Measurements from ENCODE around the gene PRPF40A.

Gene PRPF40A

DNA sequence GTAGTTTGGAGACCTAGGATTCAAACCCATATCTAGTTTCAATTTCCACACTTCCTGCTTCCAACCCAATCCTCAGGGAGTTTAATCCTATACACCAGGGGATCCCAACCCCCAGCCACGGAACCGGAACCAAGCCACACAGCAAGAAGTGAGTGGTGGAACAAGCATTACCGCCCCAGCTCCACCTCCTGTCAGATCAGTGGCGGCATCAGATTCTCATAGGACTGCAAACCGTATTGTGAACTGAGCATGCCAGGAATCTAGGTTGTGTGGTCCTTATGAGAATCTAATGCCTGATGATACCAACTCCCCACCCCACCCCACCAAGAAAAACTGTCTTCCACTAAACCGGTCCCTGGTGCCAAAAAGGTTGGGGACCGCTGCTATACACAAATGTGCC lies 52.5 kb downstream of the PRPF40A start:
- DNase-seq (ENCODE audit: low read depth in 1 of 2, low spot score in 1 of 2): no peak
- no peak overlapping the region for H3K27ac ChIP-seq (replicated peaks)

DNA sequence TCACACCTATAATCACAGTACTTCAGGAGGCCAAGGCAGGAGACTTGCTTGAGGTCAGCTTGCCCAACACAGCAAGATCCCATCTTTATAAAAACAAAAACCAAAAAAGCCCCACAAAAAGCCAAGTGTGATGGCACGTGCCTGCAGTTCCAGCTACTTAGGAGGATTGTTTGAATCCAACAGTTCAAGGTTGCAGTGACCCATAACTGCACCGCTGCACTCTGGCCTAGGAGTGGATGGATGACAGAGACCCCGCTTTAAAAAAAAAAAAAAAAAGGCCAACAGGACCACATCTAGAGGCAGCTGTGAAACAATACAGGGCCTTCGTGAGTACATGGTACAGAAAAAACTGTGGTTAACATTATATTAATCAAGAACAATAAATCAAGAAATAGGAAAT lies 56.2 kb downstream of the PRPF40A start:
- H3K27ac ChIP-seq (replicated peaks): no peak overlapping the region
- TF ChIP-seq POLR2AphosphoS5 (IDR thresholded peaks at IDR 0.05; ENCODE audit: low read depth) (no peak), GABPA (IDR thresholded peaks at IDR 0.05; ENCODE audit: low read depth) (no peak)
- TF ChIP-seq, protein P1, sequence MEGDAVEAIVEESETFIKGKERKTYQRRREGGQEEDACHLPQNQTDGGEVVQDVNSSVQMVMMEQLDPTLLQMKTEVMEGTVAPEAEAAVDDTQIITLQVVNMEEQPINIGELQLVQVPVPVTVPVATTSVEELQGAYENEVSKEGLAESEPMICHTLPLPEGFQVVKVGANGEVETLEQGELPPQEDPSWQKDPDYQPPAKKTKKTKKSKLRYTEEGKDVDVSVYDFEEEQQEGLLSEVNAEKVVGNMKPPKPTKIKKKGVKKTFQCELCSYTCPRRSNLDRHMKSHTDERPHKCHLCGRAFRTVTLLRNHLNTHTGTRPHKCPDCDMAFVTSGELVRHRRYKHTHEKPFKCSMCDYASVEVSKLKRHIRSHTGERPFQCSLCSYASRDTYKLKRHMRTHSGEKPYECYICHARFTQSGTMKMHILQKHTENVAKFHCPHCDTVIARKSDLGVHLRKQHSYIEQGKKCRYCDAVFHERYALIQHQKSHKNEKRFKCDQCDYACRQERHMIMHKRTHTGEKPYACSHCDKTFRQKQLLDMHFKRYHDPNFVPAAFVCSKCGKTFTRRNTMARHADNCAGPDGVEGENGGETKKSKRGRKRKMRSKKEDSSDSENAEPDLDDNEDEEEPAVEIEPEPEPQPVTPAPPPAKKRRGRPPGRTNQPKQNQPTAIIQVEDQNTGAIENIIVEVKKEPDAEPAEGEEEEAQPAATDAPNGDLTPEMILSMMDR (IDR thresholded peaks at IDR 0.05; ENCODE audit: insufficient read depth, low read length): no peak
- TF ChIP-seq, protein P2, sequence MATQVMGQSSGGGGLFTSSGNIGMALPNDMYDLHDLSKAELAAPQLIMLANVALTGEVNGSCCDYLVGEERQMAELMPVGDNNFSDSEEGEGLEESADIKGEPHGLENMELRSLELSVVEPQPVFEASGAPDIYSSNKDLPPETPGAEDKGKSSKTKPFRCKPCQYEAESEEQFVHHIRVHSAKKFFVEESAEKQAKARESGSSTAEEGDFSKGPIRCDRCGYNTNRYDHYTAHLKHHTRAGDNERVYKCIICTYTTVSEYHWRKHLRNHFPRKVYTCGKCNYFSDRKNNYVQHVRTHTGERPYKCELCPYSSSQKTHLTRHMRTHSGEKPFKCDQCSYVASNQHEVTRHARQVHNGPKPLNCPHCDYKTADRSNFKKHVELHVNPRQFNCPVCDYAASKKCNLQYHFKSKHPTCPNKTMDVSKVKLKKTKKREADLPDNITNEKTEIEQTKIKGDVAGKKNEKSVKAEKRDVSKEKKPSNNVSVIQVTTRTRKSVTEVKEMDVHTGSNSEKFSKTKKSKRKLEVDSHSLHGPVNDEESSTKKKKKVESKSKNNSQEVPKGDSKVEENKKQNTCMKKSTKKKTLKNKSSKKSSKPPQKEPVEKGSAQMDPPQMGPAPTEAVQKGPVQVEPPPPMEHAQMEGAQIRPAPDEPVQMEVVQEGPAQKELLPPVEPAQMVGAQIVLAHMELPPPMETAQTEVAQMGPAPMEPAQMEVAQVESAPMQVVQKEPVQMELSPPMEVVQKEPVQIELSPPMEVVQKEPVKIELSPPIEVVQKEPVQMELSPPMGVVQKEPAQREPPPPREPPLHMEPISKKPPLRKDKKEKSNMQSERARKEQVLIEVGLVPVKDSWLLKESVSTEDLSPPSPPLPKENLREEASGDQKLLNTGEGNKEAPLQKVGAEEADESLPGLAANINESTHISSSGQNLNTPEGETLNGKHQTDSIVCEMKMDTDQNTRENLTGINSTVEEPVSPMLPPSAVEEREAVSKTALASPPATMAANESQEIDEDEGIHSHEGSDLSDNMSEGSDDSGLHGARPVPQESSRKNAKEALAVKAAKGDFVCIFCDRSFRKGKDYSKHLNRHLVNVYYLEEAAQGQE (IDR thresholded peaks at IDR 0.05; ENCODE audit: insufficient replicate concordance, low read depth): no peak
- DNase-seq (ENCODE audit: low read depth in 1 of 2, low spot score in 1 of 2): no peak
- no peak overlapping the region for H3K4me3 ChIP-seq (replicated peaks; ENCODE audit: insufficient read depth, low read length)
- H3K27me3 ChIP-seq (ENCODE audit: insufficient read depth, poor library complexity, severe bottlenecking): no peaks in the 10 kb centered on the region

More for the DNA sequence above, 52.5 kb downstream of the PRPF40A start:
- Histone ChIP-seq H3K27me3 (ENCODE audit: insufficient read depth, poor library complexity, severe bottlenecking) (no peaks in the 10 kb centered on the region), H3K4me3 (replicated peaks; ENCODE audit: insufficient read depth, low read length) (no peak overlapping the region)
- TF ChIP-seq, protein P2 (IDR thresholded peaks at IDR 0.05; ENCODE audit: insufficient replicate concordance, low read depth): no peak
- TF ChIP-seq, protein P1 (IDR thresholded peaks at IDR 0.05; ENCODE audit: insufficient read depth, low read length): no peak
- no peak for TF ChIP-seq POLR2AphosphoS5 (IDR thresholded peaks at IDR 0.05; ENCODE audit: low read depth)
- no peak for TF ChIP-seq SPI1 (IDR thresholded peaks at IDR 0.05; ENCODE audit: borderline replicate concordance, low read depth)
- TF ChIP-seq GABPA (IDR thresholded peaks at IDR 0.05; ENCODE audit: low read depth): no peak

DNA sequence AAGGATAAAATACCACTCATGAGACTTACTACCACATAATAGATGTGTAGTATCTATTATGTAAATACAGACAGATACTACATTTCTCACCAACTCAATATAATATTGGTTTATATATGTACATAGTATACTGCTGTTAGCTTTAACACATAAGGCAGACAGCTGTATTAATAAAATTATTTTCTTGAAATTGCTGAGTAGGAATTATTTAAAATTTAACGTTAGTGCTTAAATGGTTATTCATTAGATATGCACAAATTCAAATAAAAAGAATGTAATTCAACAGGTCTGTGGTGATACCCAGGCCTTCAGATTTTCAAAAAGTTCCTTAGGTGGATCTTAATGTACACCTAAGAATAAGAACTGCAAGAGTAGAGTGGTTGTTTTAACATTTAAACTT lies 59.0 kb downstream of the PRPF40A start:
- Histone ChIP-seq H3K27me3 (ENCODE audit: insufficient read depth, poor library complexity, severe bottlenecking) (no peaks in the 10 kb centered on the region), H3K4me3 (replicated peaks; ENCODE audit: insufficient read depth, low read length) (no peak overlapping the region), H3K27ac (replicated peaks) (no peak overlapping the region)
- no peak for TF ChIP-seq POLR2AphosphoS5 (IDR thresholded peaks at IDR 0.05; ENCODE audit: low read depth)
- no peak for TF ChIP-seq GABPA (IDR thresholded peaks at IDR 0.05; ENCODE audit: low read depth)
- DNase-seq (ENCODE audit: low read depth in 1 of 2, low spot score in 1 of 2): no peak

DNA sequence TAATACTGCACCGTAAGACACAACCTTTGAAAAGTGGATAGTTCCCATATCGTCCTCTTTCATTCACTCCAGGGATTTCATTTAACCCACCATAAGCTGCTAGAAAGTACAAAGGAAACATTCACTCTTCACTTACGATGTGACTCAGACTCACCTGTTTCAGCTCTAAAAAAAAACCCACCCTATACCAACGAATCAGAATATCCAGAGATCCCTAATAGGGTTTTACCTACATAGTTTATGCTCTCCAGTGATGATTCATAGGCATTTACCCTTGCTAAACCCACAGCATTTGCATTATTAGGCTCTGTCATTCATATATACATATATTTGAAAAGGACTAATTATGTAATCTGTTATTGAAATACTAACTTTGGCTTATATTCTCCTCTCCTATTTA lies 60.2 kb downstream of the PRPF40A start:
- Histone ChIP-seq H3K27me3 (ENCODE audit: insufficient read depth, poor library complexity, severe bottlenecking) (no peaks in the 10 kb centered on the region), H3K27ac (replicated peaks) (no peak overlapping the region), H3K4me3 (replicated peaks; ENCODE audit: insufficient read depth, low read length) (no peak overlapping the region)
- DNase-seq (ENCODE audit: low read depth in 1 of 2, low spot score in 1 of 2): no peak
- no peak for TF ChIP-seq GABPA (IDR thresholded peaks at IDR 0.05; ENCODE audit: low read depth)
- TF ChIP-seq, protein P2 (IDR thresholded peaks at IDR 0.05; ENCODE audit: insufficient replicate concordance, low read depth): no peak
- no peak for TF ChIP-seq POLR2AphosphoS5 (IDR thresholded peaks at IDR 0.05; ENCODE audit: low read depth)
